Kidney tubule cell (primary cell): Measurements from ENCODE around the gene WDR18.
"Not testable (repeated sequence)": the region's sequence is repeated elsewhere in the genome, so short reads cannot be mapped to it uniquely, and the experiment has no call there.

Experiments
- DNase-seq: peaks from one replicate; pipeline ENCODE4 v3.0.0-alpha.2; 2018; ENCODE audit warnings: low spot score

Gene WDR18

GRCh38 chr19:1019980-1020867 lies 36.1 kb downstream of the WDR18 start:
- DNase-seq: peak; percentile 32

GRCh38 chr19:1020868-1021425 lies 36.8 kb downstream of the WDR18 start, which contains the start of gene TMEM259:
TSS of gene TMEM259 (minus strand) at chr19:1021123. CDS start at chr19:1020996, 127 bp downstream.
- peak; percentile 98 for DNase-seq

- not testable (repeated sequence) for DNase-seq
Observed at GRCh38 chr19:1023883-1024188, 39.7 kb downstream of the WDR18 start.

- DNase-seq: not testable (repeated sequence)
Observed at GRCh38 chr19:1025080-1025479, 40.9 kb downstream of the WDR18 start.

- DNase-seq: peak; percentile 80
Observed at GRCh38 chr19:1025960-1026782, 42.0 kb downstream of the WDR18 start, which contains the start of gene CNN2. TSS of gene CNN2 (plus strand) at chr19:1026608. CDS start at chr19:1026662, 54 bp downstream.

GRCh38 chr19:1026783-1027649 lies 42.9 kb downstream of the WDR18 start:
- peak; percentile 29 for DNase-seq

- DNase-seq: peak; percentile 26
Observed at GRCh38 chr19:1027650-1028061, 43.5 kb downstream of the WDR18 start.

- peak; percentile 87 for DNase-seq
Observed at GRCh38 chr19:1028062-1028926, 44.1 kb downstream of the WDR18 start.

GRCh38 chr19:1032264-1032867 lies 48.2 kb downstream of the WDR18 start:
- DNase-seq: no peak

GRCh38 chr19:1035998-1036621 lies 52.0 kb downstream of the WDR18 start:
- no peak for DNase-seq

- no peak for DNase-seq
Observed at GRCh38 chr19:1037621-1038064, 53.5 kb downstream of the WDR18 start.

- no peak for DNase-seq
Observed at GRCh38 chr19:1038978-1039645, 55.0 kb downstream of the WDR18 start.

GRCh38 chr19:1039646-1040475 lies 55.7 kb downstream of the WDR18 start, which contains the start of gene ABCA7:
TSS of gene ABCA7 (plus strand) at chr19:1040107. CDS start at chr19:1041362, 1,255 bp downstream.
- DNase-seq: peak; percentile 99

- peak; percentile 93 for DNase-seq
Observed at GRCh38 chr19:1040476-1041271, 56.5 kb downstream of the WDR18 start.

GRCh38 chr19:1041272-1041834 lies 57.2 kb downstream of the WDR18 start:
- no peak for DNase-seq

GRCh38 chr19:1041835-1042685 lies 57.9 kb downstream of the WDR18 start:
- DNase-seq: no peak
